T-cell (primary cell): ENCODE results near the gene STH. TPM values are rescaled to one million over a fixed set of nuclear protein-coding genes. Genes with fewer than 3 reads are reported as not detected.

Experiments used
- ATAC-seq, 4 experiments: fragments of 200-7000 bp in 3 of 4; fragments of 150-1000 bp in 1 of 4; cut with Tn5 transposase; replicated peaks in 1 of 4; 1 replicate in 3 of 4; 2 replicates in 1 of 4; pipeline ENCODE4 v1.10.0; 2021; ENCODE audit warnings: moderate library complexity in 3 of 4, mild to moderate bottlenecking in 2 of 4, moderate number of reproducible peaks in 1 of 4
- CTCF ChIA-PET, 2 donors: fragments of 300-600 bp; sonication (Branson Sonifier 250); formaldehyde crosslinking; loops; one replicate each; lab custom pipeline; 2022; ENCODE audit warnings: antibody characterized with exemption in 2 of 2; lab: Charles Lee
- POLR2A ChIA-PET, 2 donors: fragments of 300-600 bp; sonication (Branson Sonifier 250); formaldehyde crosslinking; loops; one replicate each; lab custom pipeline; 2022; ENCODE audit warnings: antibody characterized with exemption in 2 of 2; lab: Charles Lee
- DNase-seq, 35 experiments: peaks; one replicate each; pipeline versions ENCODE4 v3.0.0 to v3.0.0-alpha.2; 2013 to 2023
- H3K27ac ChIP-seq: one replicate; pipeline ENCODE4 v1.5.1; 2013; ENCODE audit warnings: low read length
- H3K27me3 ChIP-seq, 2 experiments: replicated peaks in 1 of 2; 1 replicate in 1 of 2; 2 replicates in 1 of 2; pipeline versions ENCODE4 v1.6.1 to v1.7.0; 2013; ENCODE audit warnings: low read length in 1 of 2, mixed read lengths in 1 of 2; ENCODE audit not compliant: control insufficient read depth in 2 of 2, insufficient read depth in 2 of 2; ENCODE audit errors: extremely low read depth in 1 of 2
- H3K36me3 ChIP-seq, 2 donors: 1 replicate in 1 of 2; 2 replicates in 1 of 2; pipeline versions ENCODE4 v1.6.1 to v1.7.0; 2013; ENCODE audit warnings: low read length in 1 of 2; ENCODE audit not compliant: control insufficient read depth in 2 of 2, insufficient read depth in 1 of 2; ENCODE audit errors: extremely low read depth in 1 of 2
- H3K4me1 ChIP-seq, 2 experiments: 1 replicate in 1 of 2; 2 replicates in 1 of 2; pipeline versions ENCODE4 v1.6.1 to v1.7.0; 2013; ENCODE audit warnings: low read length in 2 of 2, mixed read lengths in 1 of 2; ENCODE audit not compliant: insufficient read depth in 2 of 2, control insufficient read depth in 1 of 2; ENCODE audit errors: extremely low read depth in 1 of 2
- H3K4me3 ChIP-seq, 2 donors: 1 replicate in 1 of 2; 2 replicates in 1 of 2; pipeline versions ENCODE4 v1.5.1 to v1.7.0; 2013; ENCODE audit warnings: mild to moderate bottlenecking in 2 of 2, low read length in 1 of 2, moderate library complexity in 1 of 2; ENCODE audit not compliant: control insufficient read depth in 1 of 2; ENCODE audit errors: extremely low read depth in 1 of 2
- H3K9me3 ChIP-seq: 2 replicates; pipeline ENCODE4 v1.7.0; 2013
- H3K27ac Mint-ChIP-seq, 2 donors: one replicate each; pipeline ENCODE4 v1.8.0; 2020 to 2021; ENCODE audit warnings: mild to moderate bottlenecking in 2 of 2, mixed read lengths in 2 of 2
- H3K27me3 Mint-ChIP-seq, 2 donors: one replicate each; pipeline ENCODE4 v1.8.0; 2021 to 2022; ENCODE audit warnings: mixed read lengths in 2 of 2
- H3K36me3 Mint-ChIP-seq: one replicate; pipeline ENCODE4 v1.8.0; 2021; ENCODE audit warnings: mixed read lengths
- H3K4me1 Mint-ChIP-seq, 3 donors: one replicate each; pipeline ENCODE4 v1.8.0; 2020 to 2022; ENCODE audit warnings: mixed read lengths in 3 of 3, mild to moderate bottlenecking in 1 of 3
- H3K4me3 Mint-ChIP-seq, 3 donors: one replicate each; pipeline ENCODE4 v1.8.0; 2020 to 2022; ENCODE audit warnings: mild to moderate bottlenecking in 3 of 3, mixed read lengths in 3 of 3, moderate library complexity in 3 of 3
- H3K9me3 Mint-ChIP-seq, 3 donors: one replicate each; pipeline ENCODE4 v1.8.0; 2020 to 2022; ENCODE audit warnings: mixed read lengths in 3 of 3
- WGBS: methylation state at CpG from one replicate; pipeline ENCODE4 v1.1.5; 2013; ENCODE audit warnings: missing lambda C conversion rate; ENCODE audit not compliant: insufficient coverage; 5-methylcytosine and 5-hydroxymethylcytosine counted together
- total RNA-seq, 35 experiments: library from RNA in 6 of 35; stranded (reverse) in 6 of 35; fragments of 120-200 nt in 1 of 35; gene quantifications; one replicate each; pipeline versions ENCODE4 v1.2.1 to v1.2.4 and lab custom pipeline; 2013 to 2026

Gene STH
- total RNA-seq, 5 donors from 2014 or later (not counting 1 experiment from before 2014, with no cell fraction given), result not detected

GRCh38 chr17:45980855-45981254 lies 18.2 kb upstream of the STH start:
- H3K4me3 ChIP-seq, result no peak overlapping the region
- peaks cover 0 to 10% of the 10 kb centered on the region in 2 experiments for H3K4me1 ChIP-seq
- CTCF ChIA-PET, result no interaction called here
- peaks cover 0 to 4% (median 0%) of the 10 kb centered on the region in 3 donors for H3K4me1 Mint-ChIP-seq
- H3K4me3 Mint-ChIP-seq, result no peak overlapping the region
- no peak overlapping the region for H3K27ac Mint-ChIP-seq
- H3K9me3 ChIP-seq, result no peaks in the 10 kb centered on the region
- peaks cover 0 to 27% of the 10 kb centered on the region in 2 experiments for H3K27me3 ChIP-seq
- DNase-seq (no peak), ATAC-seq (no peak)
- no peaks in the 10 kb centered on the region for H3K9me3 Mint-ChIP-seq
- no peaks in the 10 kb centered on the region for H3K36me3 Mint-ChIP-seq
- H3K36me3 ChIP-seq, result no peaks in the 10 kb centered on the region
- 83% methylated on average over 5 of the region's 6 CpGs for WGBS
- H3K27ac ChIP-seq, result no peak overlapping the region
- POLR2A ChIA-PET, result no interaction called here
- H3K27me3 Mint-ChIP-seq, result no peaks in the 10 kb centered on the region

GRCh38 chr17:45981306-45981705 lies 17.7 kb upstream of the STH start:
- H3K27me3 Mint-ChIP-seq, result no peaks in the 10 kb centered on the region
- H3K27me3 ChIP-seq, result peaks cover 0 to 27% of the 10 kb centered on the region in 2 experiments
- ChIA-PET CTCF (no interaction called here), POLR2A (interaction anchor here in 1 of 2 donors (0.6 kb wide), 1 partner anchor 188 kb away, joined by 3 read pairs; no protein-coding TSS in a partner anchor)
- 73% methylated on average over 7 of the region's 7 CpGs for WGBS
- no peaks in the 10 kb centered on the region for H3K36me3 Mint-ChIP-seq
- no peaks in the 10 kb centered on the region for H3K36me3 ChIP-seq
- H3K27ac Mint-ChIP-seq, result no peak overlapping the region
- H3K27ac ChIP-seq, result no peak overlapping the region
- no peak overlapping the region for H3K4me3 ChIP-seq
- H3K4me1 ChIP-seq, result peaks cover 0 to 10% of the 10 kb centered on the region in 2 experiments
- H3K4me1 Mint-ChIP-seq, result peaks cover 0 to 6% (median 0%) of the 10 kb centered on the region in 3 donors
- H3K9me3 Mint-ChIP-seq, result no peaks in the 10 kb centered on the region
- DNase-seq (no peak), ATAC-seq (no peak)
- no peak overlapping the region for H3K4me3 Mint-ChIP-seq
- no peaks in the 10 kb centered on the region for H3K9me3 ChIP-seq

DNA sequence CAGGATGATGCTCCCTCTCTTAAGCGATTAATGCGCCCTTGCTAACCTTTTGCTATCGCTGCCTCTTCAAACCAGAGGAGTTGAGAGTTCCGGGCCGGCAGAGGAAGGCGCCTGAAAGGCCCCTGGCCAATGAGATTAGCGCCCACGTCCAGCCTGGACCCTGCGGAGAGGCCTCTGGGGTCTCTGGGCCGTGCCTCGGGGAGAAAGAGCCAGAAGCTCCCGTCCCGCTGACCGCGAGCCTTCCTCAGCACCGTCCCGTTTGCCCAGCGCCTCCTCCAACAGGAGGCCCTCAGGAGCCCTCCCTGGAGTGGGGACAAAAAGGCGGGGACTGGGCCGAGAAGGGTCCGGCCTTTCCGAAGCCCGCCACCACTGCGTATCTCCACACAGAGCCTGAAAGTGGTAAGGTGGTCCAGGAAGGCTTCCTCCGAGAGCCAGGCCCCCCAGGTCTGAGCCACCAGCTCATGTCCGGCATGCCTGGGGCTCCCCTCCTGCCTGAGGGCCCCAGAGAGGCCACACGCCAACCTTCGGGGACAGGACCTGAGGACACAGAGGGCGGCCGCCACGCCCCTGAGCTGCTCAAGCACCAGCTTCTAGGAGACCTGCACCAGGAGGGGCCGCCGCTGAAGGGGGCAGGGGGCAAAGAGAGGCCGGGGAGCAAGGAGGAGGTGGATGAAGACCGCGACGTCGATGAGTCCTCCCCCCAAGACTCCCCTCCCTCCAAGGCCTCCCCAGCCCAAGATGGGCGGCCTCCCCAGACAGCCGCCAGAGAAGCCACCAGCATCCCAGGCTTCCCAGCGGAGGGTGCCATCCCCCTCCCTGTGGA lies 16.0 kb upstream of the STH start:
- peaks cover 0 to 22% of the 10 kb centered on the region in 2 experiments for H3K27me3 ChIP-seq
- H3K27ac Mint-ChIP-seq, result no peak overlapping the region
- H3K36me3 Mint-ChIP-seq, result no peaks in the 10 kb centered on the region
- H3K4me3 ChIP-seq, result no peak overlapping the region
- H3K4me1 Mint-ChIP-seq, result peaks cover 0 to 6% (median 0%) of the 10 kb centered on the region in 3 donors
- no peaks in the 10 kb centered on the region for H3K36me3 ChIP-seq
- ATAC-seq (no peak), DNase-seq (no peak)
- no peaks in the 10 kb centered on the region for H3K4me1 ChIP-seq
- 85% methylated on average over 23 of the region's 41 CpGs for WGBS
- CTCF ChIA-PET, result no interaction called here
- H3K9me3 Mint-ChIP-seq, result no peaks in the 10 kb centered on the region
- POLR2A ChIA-PET, result no interaction called here
- no peaks in the 10 kb centered on the region for H3K9me3 ChIP-seq
- H3K27ac ChIP-seq, result no peak overlapping the region
- no peaks in the 10 kb centered on the region for H3K27me3 Mint-ChIP-seq
- H3K4me3 Mint-ChIP-seq, result no peak overlapping the region

- Mint-ChIP-seq H3K36me3 (no peaks in the 10 kb centered on the region), H3K4me3 (no peak overlapping the region), H3K27me3 (no peaks in the 10 kb centered on the region), H3K27ac (no peak overlapping the region), H3K9me3 (no peaks in the 10 kb centered on the region), H3K4me1 (peaks cover 0 to 6% (median 0%) of the 10 kb centered on the region in 3 donors)
- DNase-seq (no peak), ATAC-seq (no peak)
- no peaks in the 10 kb centered on the region for H3K4me1 ChIP-seq
- H3K27ac ChIP-seq, result no peak overlapping the region
- no peak overlapping the region for H3K4me3 ChIP-seq
- H3K36me3 ChIP-seq, result no peaks in the 10 kb centered on the region
- no peaks in the 10 kb centered on the region for H3K9me3 ChIP-seq
- POLR2A ChIA-PET, result no interaction called here
- H3K27me3 ChIP-seq, result peaks cover 0 to 26% of the 10 kb centered on the region in 2 experiments
- CTCF ChIA-PET, result no interaction called here
- WGBS, result 76% methylated on average over 28 of the region's 31 CpGs
Measured at GRCh38 chr17:45983614-45984310, 15.3 kb upstream of the STH start.

GRCh38 chr17:45984368-45984767 lies 14.7 kb upstream of the STH start:
- no peak overlapping the region for H3K4me3 ChIP-seq
- H3K27me3 ChIP-seq, result peaks cover 0 to 26% of the 10 kb centered on the region in 2 experiments
- no peak for DNase-seq
- no peaks in the 10 kb centered on the region for H3K36me3 ChIP-seq
- Mint-ChIP-seq H3K9me3 (no peaks in the 10 kb centered on the region), H3K36me3 (no peaks in the 10 kb centered on the region), H3K27ac (no peak overlapping the region), H3K4me3 (no peak overlapping the region), H3K4me1 (peaks cover 0 to 6% (median 0%) of the 10 kb centered on the region in 3 donors), H3K27me3 (no peaks in the 10 kb centered on the region)
- ChIA-PET POLR2A (no interaction called here), CTCF (no interaction called here)
- 70% methylated on average over 5 of the region's 5 CpGs for WGBS
- no peak for ATAC-seq
- no peaks in the 10 kb centered on the region for H3K4me1 ChIP-seq
- no peaks in the 10 kb centered on the region for H3K9me3 ChIP-seq
- H3K27ac ChIP-seq, result no peak overlapping the region

- no peak overlapping the region for H3K4me3 Mint-ChIP-seq
- no peaks in the 10 kb centered on the region for H3K9me3 Mint-ChIP-seq
- H3K27me3 Mint-ChIP-seq, result no peaks in the 10 kb centered on the region
- ChIA-PET CTCF (no interaction called here), POLR2A (no interaction called here)
- Histone ChIP-seq H3K27me3 (peaks cover 0 to 26% of the 10 kb centered on the region in 2 experiments), H3K4me1 (no peaks in the 10 kb centered on the region), H3K4me3 (no peak overlapping the region), H3K9me3 (no peaks in the 10 kb centered on the region), H3K36me3 (no peaks in the 10 kb centered on the region), H3K27ac (no peak overlapping the region)
- WGBS, result 69% methylated on average over 4 of the region's 4 CpGs
- no peaks in the 10 kb centered on the region for H3K36me3 Mint-ChIP-seq
- peaks cover 0 to 6% (median 0%) of the 10 kb centered on the region in 3 donors for H3K4me1 Mint-ChIP-seq
- ATAC-seq (no peak), DNase-seq (no peak)
- H3K27ac Mint-ChIP-seq, result no peak overlapping the region
Measured at GRCh38 chr17:45985447-45985846, 13.6 kb upstream of the STH start.
